ENCODE data around the gene ST7.

The ST7 gene

DNA sequence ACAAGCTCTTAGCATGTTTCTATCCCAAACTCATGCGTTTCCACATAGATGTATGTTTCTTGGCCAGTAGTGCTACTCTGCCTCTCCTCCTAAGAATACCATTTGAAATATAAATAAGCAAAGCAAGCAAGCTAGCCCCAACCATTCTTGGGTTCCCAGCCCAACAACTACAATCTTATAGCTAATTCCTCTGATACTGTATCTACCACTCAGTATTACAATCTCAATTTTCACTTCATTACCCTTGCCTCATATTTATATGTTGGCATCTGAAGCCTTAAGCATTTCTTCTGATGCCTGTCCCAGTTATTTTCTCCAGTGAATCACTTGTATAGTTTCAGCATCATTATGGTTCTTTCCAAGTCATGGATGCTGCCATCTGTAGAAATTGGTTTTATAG is 181.1 kb downstream of the ST7 start:
- DNase-seq, result no peak

DNA sequence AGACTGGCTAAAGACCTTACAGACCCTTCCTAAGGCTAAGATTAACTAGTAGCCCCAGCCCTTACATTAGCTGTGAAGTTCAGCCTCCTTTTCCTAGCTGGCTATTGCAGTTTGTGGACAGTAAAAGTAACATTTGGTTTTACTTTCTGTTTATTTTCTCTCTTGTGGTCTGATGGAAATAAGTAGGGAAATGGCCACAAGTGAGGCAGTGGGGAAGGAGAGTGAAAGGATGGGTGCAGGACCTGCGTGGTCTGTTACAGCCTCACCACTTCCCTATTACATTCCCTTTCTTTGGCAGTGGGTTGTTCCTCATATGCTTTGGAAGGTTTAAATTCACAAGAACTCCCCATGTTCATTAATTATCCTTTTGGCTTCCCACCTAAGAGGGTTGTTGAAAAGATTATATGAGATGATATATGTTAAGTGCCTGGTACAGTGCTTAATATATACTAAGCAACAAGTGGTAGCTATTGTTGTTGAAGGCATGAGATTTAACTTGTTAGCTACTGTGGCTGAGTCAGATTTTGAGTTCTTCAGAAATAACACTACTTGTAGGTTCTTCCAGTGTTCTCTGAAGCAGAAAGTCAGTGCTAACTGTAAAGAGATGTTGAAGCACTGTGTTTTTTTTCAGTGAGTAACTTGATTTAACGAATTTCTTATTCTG is 181.7 kb downstream of the ST7 start:
- DNase-seq, result no peak

DNA sequence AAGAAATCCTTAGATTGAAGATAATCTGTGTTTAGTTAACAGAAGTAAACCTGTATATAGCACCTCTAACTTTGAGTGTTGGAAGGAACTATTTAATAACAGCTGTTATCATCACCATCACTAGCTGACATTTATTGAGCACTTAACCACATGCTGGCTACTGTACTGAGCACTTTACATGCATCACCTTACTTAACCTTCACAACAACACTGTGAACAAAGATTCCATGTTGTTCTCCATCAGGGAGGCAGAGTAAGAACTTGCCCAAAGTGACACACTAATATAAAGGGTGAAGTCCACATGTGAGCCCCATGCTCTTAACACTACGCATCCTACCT is 182.2 kb downstream of the ST7 start:
- DNase-seq, result no peak

DNA sequence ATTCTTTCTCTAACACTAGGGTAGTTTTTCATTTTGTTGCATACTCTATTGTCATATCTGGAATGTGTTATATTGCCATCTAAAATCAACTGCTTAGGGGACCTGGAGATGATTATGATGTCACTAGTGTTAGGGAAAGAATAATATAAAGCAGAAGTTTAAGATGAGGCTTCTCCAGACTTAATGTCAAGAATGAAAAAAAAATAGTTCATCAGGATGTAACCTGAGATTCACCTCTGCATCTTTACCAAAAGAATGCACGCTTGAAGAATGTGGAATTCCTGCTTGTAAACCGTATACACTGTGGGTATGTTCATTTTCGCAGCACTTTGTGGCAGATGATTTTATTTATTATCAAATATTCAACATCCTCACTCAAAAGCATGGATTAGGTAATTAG is 184.6 kb downstream of the ST7 start:
- DNase-seq, result no peak

DNA sequence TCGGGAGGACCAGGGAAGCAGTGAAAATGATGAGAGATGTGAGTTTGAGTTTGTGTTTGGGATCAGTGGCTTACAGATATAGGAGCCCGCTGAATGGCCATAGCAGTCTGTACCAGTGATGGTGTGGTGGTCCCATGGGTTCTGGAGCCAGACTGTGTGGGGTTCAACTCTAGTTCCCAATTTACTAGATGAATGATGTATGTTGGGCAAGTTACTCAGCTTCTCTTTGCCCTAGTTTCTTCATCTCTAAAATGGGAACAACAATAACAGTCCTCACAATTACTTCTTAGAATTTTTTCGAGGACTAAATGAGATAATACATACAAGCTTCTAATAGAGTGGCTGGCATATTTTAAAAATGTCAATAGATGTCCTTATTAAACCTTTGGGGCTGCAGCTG is 185.2 kb downstream of the ST7 start:
- no peak for DNase-seq

DNA sequence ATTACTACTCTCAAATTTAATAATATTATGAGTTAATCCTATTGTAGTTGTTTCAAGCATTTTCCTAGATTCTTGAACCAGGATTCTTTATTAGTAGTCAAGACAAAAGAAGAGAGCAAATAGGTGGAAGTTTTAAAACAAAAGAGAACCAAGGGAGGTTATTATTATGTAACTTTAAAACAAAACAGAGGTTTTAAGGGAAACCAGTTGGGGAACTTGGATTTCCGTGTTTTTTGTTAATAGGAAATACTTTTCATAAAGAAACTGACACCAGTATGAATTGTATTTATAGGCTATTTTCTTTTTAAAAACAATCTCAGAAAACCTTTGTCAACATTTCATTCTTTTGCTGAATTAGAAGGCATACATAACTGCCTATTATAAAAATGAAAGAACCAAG is 185.7 kb downstream of the ST7 start:
- no peak for DNase-seq

DNA sequence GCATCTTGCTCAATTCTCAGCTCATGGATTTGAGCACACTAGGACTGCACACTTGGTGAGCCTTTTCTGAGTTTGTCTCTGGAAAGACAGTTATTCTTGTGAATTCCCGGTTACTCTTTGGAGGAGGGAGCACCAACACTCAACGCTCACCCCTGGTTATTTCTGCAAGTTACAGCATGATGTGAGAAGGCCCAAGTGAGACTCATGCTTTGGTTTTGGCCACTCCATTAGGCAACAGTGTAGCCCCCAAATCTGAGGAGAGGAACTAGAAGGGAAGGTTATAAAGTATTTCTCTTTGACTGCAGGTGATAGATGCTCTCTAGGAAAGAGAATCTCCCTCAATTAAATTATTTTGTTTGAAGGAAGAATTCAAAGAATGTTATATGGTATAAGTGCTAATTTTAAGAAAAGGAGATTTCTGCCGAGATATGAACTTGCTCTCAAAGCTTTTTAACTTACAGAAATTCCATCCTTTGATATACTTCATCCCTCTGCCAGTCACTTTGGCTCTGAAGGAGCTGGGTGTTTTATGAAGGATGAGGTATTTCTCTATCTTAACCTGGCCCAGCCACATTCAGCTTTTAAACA is 186.2 kb downstream of the ST7 start:
- no peak for DNase-seq

DNA sequence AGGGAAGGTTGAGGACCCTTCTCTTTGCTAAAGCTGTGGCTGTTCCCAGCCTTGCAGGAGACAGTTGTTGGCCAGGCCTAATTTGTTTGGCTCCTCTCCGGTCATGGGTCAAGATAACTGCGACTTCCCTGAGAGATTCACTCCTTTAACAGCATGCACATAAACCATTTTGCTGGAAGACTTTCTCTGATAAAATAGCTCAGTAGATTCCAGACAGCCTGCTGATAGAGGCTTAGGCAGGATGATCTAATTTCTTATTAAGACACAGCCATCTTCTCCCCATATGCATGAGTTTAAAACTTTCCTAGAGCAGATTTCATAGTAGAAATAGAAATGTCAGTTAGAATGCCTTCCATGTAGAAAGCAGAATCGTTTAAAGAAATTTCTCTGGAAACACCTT is 187.6 kb downstream of the ST7 start:
- no peak for DNase-seq

DNA sequence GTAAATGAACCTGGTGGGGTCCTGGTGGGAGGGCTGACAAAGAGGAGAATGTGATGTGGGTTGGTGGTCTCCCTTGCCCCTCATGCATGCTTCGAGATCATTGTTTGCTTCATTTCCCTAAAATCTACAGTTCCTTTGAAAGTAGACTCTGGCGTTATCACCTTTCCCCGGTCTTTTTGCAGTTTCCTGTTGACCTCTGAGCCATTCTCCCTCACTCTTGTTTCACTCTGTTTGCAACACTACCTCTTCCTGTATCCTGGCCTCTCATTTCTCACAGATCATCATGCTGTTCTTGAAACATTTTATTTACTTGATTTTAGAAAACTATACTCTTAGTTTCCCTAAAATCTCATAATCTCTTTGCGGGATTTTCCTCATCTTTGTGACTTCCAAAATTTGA is 189.8 kb downstream of the ST7 start:
- no peak for DNase-seq

DNA sequence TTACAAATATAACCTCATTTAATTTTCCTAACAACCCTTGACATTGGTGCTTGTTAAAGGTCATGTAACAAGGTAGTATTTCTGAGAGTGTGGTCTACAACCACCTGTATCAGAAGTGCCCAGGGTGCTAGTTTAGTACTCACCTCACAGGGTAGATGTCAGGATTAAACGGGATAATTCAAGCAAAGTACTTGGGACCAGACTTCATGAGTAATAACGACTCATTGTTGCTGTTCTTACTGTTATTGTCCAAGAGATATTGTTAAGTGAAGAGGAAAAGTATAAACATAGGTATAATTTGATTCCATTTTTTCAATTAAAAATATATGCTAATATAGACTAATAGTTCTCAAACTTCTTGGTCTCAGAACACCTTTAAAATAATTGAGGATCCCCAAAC is 190.3 kb downstream of the ST7 start:
- no peak for DNase-seq

DNA sequence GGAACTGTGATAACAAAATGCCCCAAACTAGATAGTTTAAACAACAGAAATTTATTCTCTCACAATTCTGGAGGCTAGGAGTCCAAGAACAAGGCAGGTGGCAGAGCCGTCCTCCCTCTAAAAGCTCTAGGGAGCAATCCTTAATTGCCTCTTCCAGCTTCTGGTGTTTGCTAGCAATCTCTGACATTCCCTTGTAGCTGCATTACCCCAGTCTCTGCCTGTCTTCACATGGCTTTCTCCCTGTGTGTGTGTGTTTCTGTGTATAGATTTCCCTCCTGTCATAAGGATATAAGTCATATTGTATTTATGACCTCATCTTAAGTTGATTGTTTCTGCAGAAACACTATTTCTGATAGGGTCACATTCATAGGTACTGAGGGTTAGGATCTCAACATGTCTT is 192.0 kb downstream of the ST7 start:
- no peak for DNase-seq

DNA sequence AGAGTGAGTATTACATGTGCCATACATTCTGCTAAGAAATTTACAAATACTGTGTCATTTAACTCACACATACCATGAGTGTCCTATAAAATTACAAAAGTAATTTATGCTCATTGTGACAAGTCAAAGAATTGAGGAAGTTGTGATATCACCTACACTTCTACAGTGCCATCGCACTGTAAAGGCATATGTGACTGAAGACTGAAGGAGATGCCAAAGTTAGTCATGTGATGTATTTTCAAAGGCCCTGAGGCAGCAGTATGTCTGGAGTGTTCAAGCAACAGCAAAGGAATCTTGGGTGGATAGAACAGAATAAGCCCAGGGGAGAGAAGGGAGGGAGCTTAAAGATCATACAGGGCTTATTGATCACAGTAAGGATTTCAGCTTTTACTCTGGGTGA is 192.8 kb downstream of the ST7 start:
- no peak for DNase-seq

DNA sequence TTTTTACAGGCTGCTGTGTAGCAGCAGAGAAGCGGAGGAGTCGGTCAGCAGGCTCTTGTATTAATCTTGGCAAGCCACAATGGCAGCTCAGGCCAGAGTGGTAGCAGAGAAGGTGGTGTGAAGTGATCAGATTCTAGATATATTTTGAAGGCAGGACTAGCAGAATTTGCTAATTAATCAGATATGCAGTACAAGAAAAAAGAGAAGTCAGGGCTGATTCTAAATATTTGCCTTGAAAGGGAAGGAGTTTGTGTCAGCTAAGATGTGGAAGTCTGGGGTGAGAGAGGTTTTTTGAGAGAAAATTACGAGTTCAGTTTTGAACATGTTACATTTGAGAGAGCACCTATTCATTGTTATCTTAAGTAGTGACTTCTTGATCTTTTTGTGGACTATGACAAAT is 193.2 kb downstream of the ST7 start:
- no peak for DNase-seq

DNA sequence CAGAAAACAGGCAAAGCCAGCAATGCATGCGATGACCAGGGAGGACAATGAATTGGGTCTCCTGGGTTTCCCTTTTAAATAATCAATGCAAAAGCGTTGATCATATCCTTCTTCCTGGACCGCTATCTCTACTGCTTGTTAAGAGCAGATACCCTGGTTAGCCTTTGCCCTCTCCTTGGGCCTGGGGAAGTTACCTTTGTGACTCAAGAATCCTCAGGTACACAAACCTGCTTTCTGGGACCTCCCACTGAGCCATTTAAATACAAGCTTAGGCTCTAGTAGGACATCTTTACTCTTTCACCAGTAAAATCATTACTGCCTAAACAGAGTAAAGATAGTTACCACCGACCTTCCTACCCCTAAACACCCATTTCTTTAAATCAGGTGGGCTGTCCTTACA is 195.7 kb downstream of the ST7 start:
- DNase-seq, result no peak

DNA sequence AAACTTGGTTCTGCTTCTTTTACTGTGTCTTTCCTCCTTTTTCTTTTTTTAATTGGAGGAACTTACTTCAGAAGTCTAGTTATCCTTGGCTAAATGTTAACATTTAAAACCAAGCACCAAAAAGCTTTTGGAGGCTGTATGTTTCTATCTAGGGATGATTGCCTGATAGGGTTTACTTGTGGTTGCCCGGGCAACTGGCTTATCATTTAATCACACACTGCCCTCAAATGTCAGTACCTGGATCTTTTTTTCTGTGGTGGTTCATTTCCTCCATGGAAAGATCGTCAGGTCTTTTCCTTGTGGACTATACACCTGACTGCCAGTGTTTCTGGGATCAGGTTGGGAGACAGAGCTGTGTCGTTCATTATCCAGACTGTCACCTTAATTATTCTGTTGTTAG is 196.4 kb downstream of the ST7 start:
- DNase-seq, result no peak

DNA sequence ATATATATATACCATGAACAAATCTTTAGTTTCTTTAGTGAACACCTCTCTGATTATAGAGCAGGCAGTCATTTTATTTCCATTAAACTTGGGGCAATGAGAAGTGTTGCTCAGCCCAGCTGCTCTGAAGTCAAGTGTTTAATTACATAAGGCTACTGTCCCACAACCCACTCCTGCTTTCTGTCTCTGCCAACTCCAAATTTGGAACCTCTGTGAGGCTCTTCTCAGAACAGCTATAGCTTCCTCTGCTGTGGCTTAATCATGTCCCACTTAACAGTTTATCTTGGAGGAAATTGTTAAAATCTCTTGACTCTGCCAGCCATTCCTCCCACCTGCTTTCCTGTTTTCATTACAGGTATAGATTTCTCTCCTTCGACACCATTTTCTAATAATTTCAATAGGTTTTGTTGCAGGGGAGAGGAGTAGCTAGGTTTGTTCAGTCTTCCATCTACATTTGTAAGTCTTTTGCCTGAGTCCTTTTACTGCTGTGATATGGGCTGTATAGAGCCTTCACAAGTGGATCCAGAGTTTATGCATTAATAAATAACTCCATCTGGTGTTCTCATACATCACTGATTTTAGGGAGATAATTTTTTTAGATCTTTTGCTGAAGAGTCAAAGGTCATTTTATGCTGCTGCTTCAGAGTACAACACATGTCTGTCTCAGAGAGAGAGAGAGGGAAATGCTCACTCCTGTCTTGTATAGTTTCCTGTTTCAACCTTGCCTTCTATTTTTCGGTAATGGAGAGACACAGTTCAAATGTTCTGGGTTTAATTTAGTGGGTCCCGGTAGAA is 199.1 kb downstream of the ST7 start:
- no peak for DNase-seq

DNA sequence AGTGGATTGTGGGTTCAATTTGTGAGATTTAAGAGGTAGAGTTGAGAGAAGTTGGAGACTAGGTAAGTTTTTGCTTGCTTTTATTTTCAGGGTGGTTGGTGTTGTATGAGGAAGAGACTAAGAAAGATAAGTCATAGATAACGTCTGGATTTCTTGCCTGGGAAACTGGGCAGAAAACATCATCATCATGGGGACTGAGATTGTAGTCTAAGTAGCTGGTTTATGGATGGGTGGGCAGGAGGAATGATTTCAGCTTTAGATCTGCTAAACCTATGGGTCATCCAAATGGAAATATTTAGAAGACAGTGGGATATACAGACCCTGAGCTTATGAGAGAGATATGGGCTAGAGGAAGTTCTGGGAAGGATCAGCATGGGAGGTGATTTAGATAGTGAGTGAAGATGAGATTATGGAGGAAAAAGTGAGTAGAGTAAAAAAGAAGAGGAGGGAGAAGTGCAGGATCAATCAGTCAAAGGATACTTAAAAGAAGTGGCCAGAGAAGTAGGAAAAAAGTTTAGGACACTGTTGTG is 199.8 kb downstream of the ST7 start:
- no peak for DNase-seq

DNA sequence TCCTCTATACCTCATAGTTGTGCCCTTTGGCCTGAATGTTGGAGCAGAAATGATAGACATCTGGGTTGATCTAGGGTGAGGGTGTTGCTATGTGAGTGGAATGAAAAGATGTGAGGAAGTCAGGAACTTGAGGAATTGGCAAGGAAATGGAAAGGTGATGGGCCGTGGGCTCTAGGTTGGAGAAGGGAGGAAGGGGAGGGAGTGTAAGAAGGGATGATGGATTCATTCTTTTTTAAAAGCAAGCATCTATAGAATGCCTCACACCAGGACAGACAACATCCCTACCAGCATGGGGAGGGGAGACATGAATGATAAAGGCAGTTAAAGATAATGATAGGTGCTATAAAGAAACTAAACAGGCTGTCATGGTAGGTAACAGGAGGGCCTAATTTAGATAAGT is 201.4 kb downstream of the ST7 start:
- no peak for DNase-seq

DNA sequence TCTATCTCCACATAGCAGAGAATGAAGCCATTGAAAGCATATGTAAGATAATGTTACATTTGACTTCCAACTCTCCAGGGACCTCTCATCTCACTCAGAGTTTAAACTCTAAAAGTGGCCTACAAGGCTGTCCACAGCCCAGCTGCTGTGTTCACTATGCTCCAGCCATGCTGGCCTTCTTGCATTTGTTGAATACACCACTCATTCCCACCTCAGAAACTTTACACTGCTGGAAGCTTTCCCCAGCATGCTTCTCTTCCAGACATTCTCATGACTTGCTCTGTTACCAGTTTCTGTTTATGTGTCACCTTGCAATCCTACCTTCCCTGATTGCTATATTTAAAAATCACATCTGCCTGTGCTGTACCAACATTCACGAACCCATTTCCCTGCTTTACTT is 202.4 kb downstream of the ST7 start:
- DNase-seq, result no peak

DNA sequence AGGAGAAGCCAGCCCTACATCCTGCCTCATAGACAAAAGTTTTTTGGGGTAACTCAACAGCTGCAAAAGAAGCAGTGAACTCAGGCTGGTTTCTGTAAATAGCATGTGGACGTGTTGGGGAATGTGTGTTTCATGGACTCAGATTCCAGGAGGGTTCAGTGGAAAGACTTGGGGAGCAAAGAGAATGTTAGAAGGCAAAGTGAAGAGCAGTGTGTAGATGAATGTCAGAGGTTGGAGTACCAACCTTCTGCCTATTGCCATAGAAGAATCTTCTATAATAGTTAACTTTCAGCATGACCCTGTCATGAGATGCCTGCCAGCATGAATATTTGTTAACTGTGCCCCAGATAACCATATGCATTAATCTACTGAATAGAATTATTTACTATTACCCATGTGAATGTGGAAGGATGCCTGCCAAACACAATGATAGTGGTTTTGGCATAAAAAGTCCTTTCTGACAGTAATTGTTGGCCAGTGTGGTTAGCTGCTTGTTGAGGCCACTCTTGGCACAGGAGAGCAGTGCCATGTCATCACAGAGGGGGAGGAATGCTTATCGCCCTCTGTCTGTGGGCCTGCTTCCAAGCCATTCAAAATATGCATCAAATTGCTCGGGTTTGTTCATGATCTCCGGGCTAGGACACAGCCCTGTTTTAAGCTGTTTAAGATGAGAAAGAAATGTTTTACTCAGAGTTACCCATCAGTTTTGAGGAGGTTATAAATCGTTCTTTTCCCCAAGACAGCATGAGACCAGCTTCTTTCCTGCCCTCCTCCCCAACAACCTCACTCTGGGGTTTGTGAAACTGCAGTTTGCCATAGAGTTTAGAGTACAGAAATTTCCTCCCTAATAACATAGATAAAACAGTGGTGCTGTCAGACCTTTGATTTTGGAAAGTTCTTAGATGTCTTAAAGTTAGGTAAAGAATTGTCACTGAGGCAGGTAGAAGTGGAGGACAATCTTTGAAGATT is 204.2 kb downstream of the ST7 start:
- DNase-seq, result no peak

DNA sequence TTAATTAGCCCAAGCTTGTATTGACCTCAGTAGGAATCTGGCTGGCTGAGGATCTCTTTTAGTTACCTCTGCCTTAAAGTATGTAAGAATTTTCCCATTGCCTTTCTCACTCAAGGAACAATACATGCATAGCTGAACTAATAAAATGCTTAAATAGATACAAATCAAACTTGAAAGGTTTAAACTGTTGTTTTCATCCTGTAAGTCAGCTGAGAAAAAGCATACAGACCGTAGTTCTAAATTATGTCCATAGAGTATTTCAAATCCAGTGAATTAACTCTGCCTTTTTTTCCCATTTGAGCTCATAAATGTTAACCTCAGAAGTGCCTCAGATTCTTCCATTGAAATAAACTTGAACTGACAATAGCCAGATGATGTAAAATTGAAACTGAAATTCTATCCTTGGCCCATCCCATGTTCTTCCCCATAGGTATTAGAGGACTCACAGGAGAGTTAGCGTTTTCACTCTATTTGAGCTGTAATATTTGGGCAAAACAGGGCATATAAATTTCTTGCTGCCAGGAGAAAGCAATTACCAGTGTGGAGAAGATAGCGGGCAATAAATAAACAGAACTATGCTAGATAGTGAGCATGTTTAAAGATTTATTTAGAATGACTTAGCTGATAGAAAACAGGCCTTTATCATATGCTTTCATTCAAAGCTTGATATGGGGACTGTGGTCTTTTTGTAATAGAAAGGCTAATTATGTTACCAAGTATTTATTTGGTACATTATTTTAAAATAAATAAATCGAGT is 205.8 kb downstream of the ST7 start:
- DNase-seq, result no peak

DNA sequence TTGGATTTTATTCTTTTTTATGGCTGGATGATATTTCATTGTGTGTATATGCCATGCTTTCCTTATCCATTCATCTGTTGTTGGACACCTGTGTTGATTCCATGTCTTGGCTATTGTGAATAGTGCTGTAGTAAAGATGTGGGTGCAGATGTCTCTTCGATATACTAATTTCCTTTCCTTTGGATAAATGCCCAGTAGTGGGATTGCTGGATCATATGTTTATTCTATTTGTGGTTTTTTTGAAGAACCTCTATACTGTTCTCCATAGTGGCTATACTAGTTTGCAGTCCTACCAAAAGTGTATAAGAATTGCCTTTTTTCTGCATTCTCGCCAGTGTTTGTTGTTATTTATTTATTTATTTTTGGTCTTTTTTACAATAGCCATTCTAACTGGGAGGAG is 209.8 kb downstream of the ST7 start:
- DNase-seq, result no peak
